ENCODE results near the gene MICALL2.

Gene MICALL2

DNA sequence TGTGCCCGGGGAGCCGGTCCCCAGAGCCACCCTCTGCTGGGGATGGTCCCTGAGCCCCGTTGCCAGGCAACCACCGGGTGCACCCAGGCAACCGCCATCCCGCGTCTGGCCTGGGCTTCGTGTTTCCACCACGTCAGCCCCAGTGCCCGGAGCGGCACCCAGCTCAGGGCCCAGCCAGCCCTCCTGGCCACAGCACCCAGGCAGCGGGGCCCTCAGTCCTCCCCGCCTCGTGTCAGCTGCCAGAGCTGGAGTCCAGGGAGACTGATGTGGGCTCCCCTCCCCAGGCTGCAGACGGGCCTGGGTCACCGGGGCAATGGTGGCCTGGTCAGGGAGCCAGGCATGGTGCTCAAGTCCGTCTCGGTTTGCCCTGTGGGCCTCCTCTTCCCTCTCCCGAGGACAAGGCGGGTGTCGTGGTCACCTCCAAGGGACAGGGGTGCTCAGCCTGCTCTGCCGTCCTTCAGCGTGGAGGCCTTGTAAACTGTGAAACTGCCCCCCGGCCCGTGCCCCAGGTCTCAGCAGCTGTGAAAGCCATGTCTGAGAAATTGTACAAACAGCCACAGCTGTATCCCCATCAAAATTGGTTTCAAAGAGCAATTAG is 72.5 kb downstream of the MICALL2 start:
- H3K4me3 ChIP-seq (ENCODE audit: low read depth, low read length) = no peak overlapping the region
- DNase-seq (ENCODE audit: low read depth) = no peak
- TF ChIP-seq, protein P1, sequence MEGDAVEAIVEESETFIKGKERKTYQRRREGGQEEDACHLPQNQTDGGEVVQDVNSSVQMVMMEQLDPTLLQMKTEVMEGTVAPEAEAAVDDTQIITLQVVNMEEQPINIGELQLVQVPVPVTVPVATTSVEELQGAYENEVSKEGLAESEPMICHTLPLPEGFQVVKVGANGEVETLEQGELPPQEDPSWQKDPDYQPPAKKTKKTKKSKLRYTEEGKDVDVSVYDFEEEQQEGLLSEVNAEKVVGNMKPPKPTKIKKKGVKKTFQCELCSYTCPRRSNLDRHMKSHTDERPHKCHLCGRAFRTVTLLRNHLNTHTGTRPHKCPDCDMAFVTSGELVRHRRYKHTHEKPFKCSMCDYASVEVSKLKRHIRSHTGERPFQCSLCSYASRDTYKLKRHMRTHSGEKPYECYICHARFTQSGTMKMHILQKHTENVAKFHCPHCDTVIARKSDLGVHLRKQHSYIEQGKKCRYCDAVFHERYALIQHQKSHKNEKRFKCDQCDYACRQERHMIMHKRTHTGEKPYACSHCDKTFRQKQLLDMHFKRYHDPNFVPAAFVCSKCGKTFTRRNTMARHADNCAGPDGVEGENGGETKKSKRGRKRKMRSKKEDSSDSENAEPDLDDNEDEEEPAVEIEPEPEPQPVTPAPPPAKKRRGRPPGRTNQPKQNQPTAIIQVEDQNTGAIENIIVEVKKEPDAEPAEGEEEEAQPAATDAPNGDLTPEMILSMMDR (IDR thresholded peaks at IDR 0.05; ENCODE audit: control insufficient read depth, extremely low read depth, insufficient read depth) = no peak

DNA sequence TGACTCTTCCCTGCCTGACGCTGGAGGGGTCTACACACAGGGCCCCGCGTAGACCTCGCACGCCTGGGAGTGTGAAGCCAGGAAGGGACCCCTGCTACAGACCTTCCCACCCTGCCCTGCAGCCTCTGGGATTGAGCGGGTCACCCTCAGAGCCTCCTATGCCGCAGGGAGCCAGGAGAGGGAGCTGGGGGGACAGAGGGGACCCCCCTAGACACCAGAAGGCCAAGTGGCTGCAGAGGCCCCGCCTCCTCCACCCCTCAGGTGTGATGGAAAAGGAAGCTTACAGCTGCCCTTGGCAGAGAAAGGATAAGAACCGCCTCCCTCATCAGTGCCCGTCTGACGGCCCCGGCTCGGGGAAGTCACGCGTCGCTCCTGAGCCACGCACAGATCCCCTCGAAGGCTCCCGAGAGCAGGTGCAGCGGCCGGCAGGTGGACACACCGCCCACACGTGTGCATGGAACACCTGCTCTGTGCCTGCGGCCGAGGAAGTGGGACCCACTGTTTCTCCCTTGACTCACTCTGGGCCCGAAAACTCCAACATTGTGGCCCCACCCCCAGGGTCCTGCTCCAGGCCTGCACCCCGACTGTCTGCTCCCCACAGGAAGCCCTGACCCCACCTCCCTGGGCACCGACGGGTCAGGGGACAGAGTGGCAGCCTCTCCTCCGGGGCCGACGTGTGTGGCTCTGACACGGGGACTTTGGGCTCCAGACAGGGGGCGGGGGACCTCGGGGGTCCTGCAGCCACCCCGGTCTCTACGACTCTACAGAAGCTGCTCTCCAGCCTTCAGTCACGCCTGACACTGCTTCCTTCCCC is 73.3 kb downstream of the MICALL2 start:
- no peak for DNase-seq (ENCODE audit: low read depth)
- no peak overlapping the region for H3K4me3 ChIP-seq (ENCODE audit: low read depth, low read length)
- TF ChIP-seq, protein P1 (IDR thresholded peaks at IDR 0.05; ENCODE audit: control insufficient read depth, extremely low read depth, insufficient read depth) = no peak

DNA sequence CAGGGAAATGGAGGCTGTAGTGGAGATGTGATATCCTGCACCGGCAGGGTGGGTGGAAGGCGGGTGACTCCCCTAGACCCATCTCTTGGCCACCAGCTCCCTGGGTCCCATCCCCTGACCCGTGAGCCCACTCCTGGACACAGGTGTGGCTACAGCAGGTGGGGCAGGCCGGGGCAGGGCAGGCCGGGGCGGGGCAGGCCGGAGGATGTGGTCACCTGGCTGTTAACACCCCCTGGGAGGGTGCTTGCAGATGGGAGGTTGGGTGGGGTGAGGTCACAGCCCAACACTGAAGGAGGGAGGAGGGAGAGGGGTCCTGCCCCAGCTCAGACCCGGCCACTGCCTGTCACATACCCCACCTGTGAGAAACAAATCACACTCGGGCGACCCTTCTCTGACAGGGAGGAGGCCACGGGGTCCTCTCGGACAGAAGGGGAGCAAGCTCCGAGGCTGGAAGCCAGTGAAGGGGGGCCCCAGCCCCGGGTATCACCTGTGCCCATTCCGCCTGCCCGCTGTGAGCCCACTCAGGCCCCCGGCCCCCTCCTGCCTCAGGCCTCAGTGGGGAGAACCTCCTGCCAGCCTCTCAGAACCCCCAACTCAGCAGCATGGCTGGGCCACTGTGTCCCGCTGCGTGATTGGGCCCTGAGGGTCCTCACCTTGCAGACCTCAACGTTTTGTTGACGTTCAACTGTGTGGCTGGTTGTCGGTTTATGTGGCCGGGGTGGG is 74.0 kb downstream of the MICALL2 start:
- TF ChIP-seq, protein P1 (IDR thresholded peaks at IDR 0.05; ENCODE audit: control insufficient read depth, extremely low read depth, insufficient read depth) = no peak
- no peak overlapping the region for H3K4me3 ChIP-seq (ENCODE audit: low read depth, low read length)
- no peak for DNase-seq (ENCODE audit: low read depth)
